HG03196 (cell line): ENCODE data around the gene DMD.

Experiments used
- ATAC-seq: cut with Tn5 transposase; IDR thresholded peaks from one replicate; pipeline ENCODE4 v1.9.1; 2021; ENCODE audit not compliant: unreplicated experiment

The DMD gene

GRCh38 chrX:31260351-31260750 lies 1951.0 kb downstream of the DMD start:
- no peak for ATAC-seq

- ATAC-seq: no peak
These were observed 1953.2 kb downstream of the DMD start for GRCh38 chrX:31258166-31258565.

- ATAC-seq: no peak
These were observed 1955.9 kb downstream of the DMD start for GRCh38 chrX:31255310-31256033.

DNA sequence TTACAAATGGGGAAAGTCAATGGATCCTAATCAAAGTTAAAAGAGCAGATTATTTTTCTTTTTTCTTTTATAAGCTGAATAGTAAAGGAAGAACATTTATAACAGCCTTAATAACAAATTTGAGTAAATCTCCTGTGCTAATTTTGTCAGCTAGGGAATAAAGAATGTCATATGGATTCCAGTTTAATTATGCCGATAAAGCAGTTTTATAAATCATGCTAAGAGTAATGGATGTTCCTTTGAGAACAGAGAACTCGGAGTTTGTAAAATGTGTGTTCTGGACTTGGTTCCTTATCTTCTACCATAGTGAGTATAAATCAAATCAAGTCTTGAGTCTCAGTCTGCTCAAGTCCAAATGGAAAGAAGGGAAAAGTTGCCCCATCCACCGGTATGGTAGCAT lies 1959.2 kb downstream of the DMD start:
- ATAC-seq: no peak

- ATAC-seq: no peak
These were observed 1960.0 kb downstream of the DMD start for GRCh38 chrX:31251336-31251735.

- peak; percentile 76 for ATAC-seq
These were observed 1965.6 kb downstream of the DMD start for GRCh38 chrX:31245714-31246113.

- no peak for ATAC-seq
These were observed 1967.5 kb downstream of the DMD start for GRCh38 chrX:31243804-31244203.

DNA sequence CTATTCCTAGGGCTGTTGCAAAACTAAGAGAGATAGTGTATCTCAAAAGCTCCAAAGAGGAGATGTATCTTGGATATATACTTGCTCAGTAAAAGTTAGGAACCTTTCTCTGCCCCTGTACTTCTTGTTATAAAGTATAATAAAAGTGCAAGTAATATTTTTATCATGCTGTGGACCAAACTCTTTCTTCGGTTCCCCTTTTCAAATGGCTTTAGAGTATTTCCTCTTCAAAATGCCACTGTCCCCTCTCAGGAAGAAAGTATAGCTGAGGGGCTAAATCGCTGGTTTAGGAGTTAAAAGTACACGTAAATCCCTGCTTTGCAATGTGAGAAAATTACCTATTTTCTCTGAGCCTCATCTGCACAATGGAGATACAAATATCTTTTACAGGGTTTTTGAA lies 1970.4 kb downstream of the DMD start:
- ATAC-seq: no peak

GRCh38 chrX:31237189-31237588 lies 1974.2 kb downstream of the DMD start:
- peak; percentile 58 for ATAC-seq

DNA sequence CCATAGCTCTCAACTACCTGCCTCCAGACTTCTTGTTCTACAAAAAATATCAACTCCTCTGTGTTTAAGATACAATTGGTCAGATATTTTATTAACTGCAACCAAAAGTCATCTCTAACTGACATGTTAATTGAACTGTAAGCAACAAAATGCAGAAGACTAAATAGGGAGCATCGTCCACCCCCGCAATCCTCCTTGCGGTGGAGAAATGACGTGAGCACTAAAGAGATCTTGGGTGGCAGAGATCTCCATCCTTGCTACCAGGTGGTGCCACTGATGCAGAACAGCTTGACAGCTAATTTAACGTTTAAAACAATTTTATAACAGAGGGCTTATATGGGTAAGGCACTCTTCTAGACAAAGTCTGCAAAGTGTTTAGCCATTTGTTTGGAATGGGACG lies 1975.1 kb downstream of the DMD start:
- ATAC-seq: peak; percentile 58

DNA sequence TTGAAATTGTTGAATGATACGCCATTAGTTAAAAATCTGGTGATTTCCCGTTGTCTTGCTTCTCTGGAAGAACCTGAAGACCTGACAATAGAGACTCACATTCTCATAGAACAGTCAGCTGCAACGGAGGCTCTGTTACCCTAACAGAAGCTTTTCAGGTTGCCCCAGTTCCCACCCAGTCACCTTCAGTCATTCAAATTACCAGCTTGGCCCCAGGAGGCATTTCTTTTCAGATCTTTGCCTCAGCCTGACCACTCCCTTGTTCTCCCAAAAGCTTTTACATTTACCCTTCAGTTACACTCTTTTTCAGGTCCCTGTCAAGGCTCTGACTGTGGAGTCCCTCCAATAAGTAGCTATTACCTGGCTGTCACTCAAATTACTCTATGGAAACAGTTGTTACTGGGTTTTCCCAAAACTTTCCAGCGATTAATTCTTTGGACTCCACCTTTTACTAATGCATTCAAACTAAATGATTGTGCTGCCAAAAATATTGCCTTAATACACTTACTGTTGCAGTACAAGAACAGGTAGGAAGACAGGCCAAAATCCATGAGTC lies 1977.3 kb downstream of the DMD start:
- ATAC-seq: no peak

GRCh38 chrX:31232506-31232905 lies 1978.8 kb downstream of the DMD start:
- no peak for ATAC-seq

- peak; percentile 85 for ATAC-seq
These were observed 1982.4 kb downstream of the DMD start for GRCh38 chrX:31228909-31229308.

DNA sequence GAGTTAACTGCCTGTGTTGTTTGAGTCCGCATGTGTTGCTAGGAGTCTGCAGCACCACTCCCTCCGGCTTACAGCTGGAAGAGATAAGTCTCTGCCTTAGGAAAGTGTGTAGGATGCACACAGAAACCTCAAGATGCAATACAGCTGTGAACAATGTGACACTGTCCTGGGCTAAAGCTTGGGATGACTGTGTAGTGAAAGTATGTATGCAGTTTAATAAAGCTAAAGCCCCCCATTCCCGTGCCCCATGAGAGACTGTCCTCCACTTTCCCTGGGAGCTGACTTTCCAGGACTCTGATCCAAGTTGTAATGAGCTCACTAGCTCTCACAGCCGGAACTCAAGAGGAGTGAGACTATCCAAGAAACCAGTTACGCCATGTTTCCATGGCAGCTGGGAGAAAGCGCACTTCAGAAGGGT lies 1982.9 kb downstream of the DMD start:
- ATAC-seq: no peak

GRCh38 chrX:31227250-31227649 lies 1984.1 kb downstream of the DMD start:
- ATAC-seq: no peak

- ATAC-seq: no peak
These were observed 1985.5 kb downstream of the DMD start for GRCh38 chrX:31225819-31226218.

GRCh38 chrX:31224381-31225012 lies 1986.9 kb downstream of the DMD start:
- no peak for ATAC-seq

DNA sequence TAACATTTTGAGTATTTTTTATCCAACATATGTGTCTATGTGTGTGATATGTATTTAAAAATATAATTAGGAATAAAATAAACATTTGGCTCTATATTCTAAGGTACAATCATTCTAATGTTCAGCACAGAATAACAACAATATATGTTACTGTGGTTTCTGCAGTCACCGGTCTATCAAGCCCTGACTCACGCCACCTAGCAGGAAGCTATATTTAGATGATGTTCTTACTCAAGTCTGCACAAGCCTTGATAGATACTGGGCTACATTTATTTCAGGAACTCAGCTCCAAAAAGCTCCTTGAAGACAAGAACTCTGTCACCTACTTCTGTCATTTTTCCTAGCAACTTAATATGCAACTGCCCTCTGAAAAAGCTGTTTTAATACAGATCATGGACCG lies 1987.5 kb downstream of the DMD start:
- peak; percentile 91 for ATAC-seq

DNA sequence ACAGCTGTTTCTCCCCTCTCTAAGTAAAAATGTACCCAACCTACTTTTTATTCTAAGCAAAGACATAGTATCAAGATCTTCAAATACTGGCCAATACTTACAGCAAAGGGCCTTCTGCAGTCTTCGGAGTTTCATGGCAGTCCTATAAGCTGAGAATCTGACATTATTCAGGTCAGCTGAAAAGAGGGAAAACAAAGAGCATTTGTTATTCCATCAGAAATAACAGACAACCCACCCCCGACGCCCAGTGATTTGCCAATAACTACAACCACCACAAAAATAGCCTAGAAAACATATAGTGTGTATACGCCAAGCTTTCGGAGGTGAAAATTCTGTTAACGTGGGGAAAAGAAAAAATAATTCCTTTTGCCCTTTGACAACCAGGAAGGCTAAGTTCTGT lies 1988.4 kb downstream of the DMD start:
- no peak for ATAC-seq

DNA sequence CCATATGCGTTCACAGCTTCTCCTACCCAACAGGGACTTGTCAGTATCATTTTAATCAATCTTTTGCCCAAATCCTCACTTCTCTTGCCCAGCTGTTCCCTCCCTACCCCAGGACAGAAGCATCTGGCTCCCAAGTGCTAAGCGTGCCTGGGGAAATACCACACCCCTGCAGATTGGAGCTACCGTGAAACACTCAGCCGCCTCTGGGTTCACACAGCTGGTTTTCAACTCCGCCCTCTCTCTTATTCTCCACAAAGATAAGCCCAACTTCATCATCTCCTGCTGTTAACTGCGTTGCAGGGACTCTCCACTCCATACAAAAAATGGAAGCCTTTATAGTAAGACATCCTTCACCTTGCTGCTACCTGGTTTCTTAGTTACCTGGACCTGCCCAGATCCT lies 1992.2 kb downstream of the DMD start:
- ATAC-seq: no peak

DNA sequence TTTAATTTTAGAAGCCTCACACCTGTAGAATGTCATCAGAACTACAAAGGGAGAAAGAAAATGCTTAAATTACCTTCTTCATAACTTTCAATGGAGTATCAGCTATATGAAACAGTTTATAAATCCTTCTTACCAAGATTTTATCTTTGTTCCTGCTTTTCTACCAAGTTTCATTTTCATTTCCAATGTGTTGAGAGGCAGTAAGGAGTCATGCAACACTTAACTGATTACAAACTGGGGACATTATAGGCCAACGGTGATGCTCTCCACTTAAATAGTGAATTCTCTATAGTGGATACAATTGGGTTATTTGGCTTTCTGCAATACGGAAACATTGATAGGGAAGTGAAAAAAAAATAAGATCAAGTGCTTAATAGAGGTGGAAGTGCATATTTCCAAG lies 1994.3 kb downstream of the DMD start:
- ATAC-seq: no peak

DNA sequence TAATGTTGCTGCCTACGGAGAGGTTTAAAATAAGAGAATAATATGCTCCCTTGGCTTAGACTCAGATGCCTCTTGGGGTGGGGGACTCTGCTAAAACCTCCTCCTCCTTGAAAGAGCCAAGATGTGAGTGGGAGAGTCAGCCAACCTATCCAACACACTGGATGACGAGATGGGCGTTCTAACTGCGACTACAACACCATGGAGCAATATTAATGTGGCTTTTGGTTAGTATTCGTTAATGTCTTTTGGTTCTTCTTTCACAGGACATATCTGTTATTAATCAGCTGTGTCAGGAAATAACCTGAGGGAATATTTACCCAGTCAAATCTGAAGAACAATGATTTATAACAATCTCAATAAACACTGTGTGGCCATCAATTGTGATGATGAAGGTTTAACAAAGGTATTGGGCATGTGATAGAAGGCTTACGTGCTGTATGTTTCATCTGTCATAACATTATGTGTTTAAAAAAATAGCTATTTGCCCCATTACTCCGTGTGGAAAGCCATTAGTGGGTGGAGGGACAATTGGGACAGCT lies 1996.0 kb downstream of the DMD start:
- no peak for ATAC-seq
